Keratinocyte (primary cell): ENCODE data around the gene MTMR10.

ENCODE experiments used
- CTCF ChIP-seq, 3 experiments: IDR thresholded peaks in 1 of 3; conservative IDR thresholded peaks in 1 of 3; optimal IDR thresholded peaks in 1 of 3; 2 replicates in 2 of 3; 3 replicates in 1 of 3; pipeline versions ENCODE3 to v1.5.1; 2011; ENCODE audit warnings: low read length in 3 of 3, mild to moderate bottlenecking in 3 of 3, moderate library complexity in 2 of 3, control low read depth in 1 of 3, inconsistent platforms in 1 of 3; ENCODE audit not compliant: insufficient read depth in 2 of 3; ENCODE audit errors: extremely low read depth in 1 of 3
- EZH2 ChIP-seq: IDR thresholded peaks from one replicate; pipeline ENCODE4 v1.6.1; 2012; ENCODE audit warnings: inconsistent platforms, mild to moderate bottlenecking, low read length, moderate library complexity

- TF ChIP-seq CTCF (optimal IDR thresholded peaks at IDR 0.05 in 1 of 3, IDR thresholded peaks at IDR 0.05 in 1 of 3, conservative IDR thresholded peaks at IDR 0.05 in 1 of 3; ENCODE audit: extremely low read depth in 1 of 3, insufficient read depth in 2 of 3, low read length in 3 of 3) (no peak), EZH2 (no peak)
Observed at GRCh38 chr15:31035610-31036009, 44.2 kb upstream of the MTMR10 start.
